Measurements from ENCODE around the gene ATP5F1D. TPM values are rescaled to one million over a fixed set of nuclear protein-coding genes. Genes with fewer than 3 reads are reported as not detected.

ATP5F1D gene
- total RNA-seq, 1 donor from 2014 or later, result 110 TPM

DNA sequence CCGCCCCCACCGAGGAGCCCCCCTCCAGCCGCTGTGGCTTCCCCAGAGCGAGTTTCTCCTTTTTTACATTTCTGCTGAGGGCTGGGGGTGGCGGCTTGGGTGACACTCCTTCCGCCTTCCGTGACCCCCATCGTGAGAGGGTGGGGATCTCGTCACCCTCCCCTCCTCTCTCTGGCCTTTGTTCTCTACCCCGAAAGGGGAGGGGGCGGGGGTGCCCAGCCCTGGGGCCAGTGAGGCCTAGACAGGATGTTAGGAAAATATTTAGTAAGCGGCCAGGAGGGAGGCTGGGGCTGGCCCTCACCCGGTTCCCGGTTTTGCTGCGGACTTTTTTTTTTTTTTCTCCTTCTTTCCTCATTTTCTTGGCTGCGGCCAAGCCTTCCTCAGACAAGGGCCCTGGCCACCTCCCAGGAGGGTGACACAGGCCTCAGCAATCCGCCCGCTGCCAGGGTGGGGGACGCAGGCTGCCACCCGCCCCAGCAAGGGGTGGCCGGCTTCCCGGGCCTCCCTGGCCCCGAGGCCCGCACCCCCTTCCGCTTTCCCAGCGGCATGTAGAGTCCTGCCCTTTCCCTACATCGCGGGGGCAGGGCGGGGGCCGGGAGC, 10.8 kb downstream of the ATP5F1D start:
- Mint-ChIP-seq H3K27ac (ENCODE audit: unreplicated experiment) (peak overlapping the region; percentile 92), H3K4me1 (ENCODE audit: low read depth) (peaks cover 36% of the 10 kb centered on the region), H3K4me3 (ENCODE audit: unreplicated experiment) (peak overlapping the region; percentile 90), H3K27me3 (ENCODE audit: low read depth) (no peaks in the 10 kb centered on the region), H3K9me3 (ENCODE audit: low read depth) (no peaks in the 10 kb centered on the region), H3K36me3 (ENCODE audit: low read depth) (peaks cover 23% of the 10 kb centered on the region)
- no peak for DNase-seq (ENCODE audit: low spot score)
- TF ChIP-seq, protein P1, sequence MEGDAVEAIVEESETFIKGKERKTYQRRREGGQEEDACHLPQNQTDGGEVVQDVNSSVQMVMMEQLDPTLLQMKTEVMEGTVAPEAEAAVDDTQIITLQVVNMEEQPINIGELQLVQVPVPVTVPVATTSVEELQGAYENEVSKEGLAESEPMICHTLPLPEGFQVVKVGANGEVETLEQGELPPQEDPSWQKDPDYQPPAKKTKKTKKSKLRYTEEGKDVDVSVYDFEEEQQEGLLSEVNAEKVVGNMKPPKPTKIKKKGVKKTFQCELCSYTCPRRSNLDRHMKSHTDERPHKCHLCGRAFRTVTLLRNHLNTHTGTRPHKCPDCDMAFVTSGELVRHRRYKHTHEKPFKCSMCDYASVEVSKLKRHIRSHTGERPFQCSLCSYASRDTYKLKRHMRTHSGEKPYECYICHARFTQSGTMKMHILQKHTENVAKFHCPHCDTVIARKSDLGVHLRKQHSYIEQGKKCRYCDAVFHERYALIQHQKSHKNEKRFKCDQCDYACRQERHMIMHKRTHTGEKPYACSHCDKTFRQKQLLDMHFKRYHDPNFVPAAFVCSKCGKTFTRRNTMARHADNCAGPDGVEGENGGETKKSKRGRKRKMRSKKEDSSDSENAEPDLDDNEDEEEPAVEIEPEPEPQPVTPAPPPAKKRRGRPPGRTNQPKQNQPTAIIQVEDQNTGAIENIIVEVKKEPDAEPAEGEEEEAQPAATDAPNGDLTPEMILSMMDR (IDR thresholded peaks at IDR 0.05), result no peak

- Mint-ChIP-seq H3K4me3 (ENCODE audit: unreplicated experiment) (peak overlapping the region; percentile 90), H3K36me3 (ENCODE audit: low read depth) (peaks cover 28% of the 10 kb centered on the region), H3K27ac (ENCODE audit: unreplicated experiment) (peak overlapping the region; percentile 89), H3K9me3 (ENCODE audit: low read depth) (no peaks in the 10 kb centered on the region), H3K4me1 (ENCODE audit: low read depth) (peaks cover 43% of the 10 kb centered on the region), H3K27me3 (ENCODE audit: low read depth) (no peaks in the 10 kb centered on the region)
- no peak for DNase-seq (ENCODE audit: low spot score)
- TF ChIP-seq, protein P1 (IDR thresholded peaks at IDR 0.05), result peak; percentile 54
These were observed 11.4 kb downstream of the ATP5F1D start for GRCh38 chr19:1252821-1253513.

- no peaks in the 10 kb centered on the region for H3K27me3 Mint-ChIP-seq (ENCODE audit: low read depth)
- peak overlapping the region; percentile 89 for H3K27ac Mint-ChIP-seq (ENCODE audit: unreplicated experiment)
- TF ChIP-seq, protein P1 (IDR thresholded peaks at IDR 0.05), result no peak
- H3K4me3 Mint-ChIP-seq (ENCODE audit: unreplicated experiment), result peak overlapping the region; percentile 66
- H3K4me1 Mint-ChIP-seq (ENCODE audit: low read depth), result peaks cover 49% of the 10 kb centered on the region
- H3K36me3 Mint-ChIP-seq (ENCODE audit: low read depth), result peaks cover 28% of the 10 kb centered on the region
- H3K9me3 Mint-ChIP-seq (ENCODE audit: low read depth), result no peaks in the 10 kb centered on the region
- DNase-seq (ENCODE audit: low spot score), result no peak
These were observed 12.0 kb downstream of the ATP5F1D start for GRCh38 chr19:1253514-1254080.

- no peak overlapping the region for H3K27ac Mint-ChIP-seq (ENCODE audit: unreplicated experiment)
- DNase-seq (ENCODE audit: low spot score), result no peak
- peaks cover 54% of the 10 kb centered on the region for H3K4me1 Mint-ChIP-seq (ENCODE audit: low read depth)
- H3K9me3 Mint-ChIP-seq (ENCODE audit: low read depth), result no peaks in the 10 kb centered on the region
- no peaks in the 10 kb centered on the region for H3K27me3 Mint-ChIP-seq (ENCODE audit: low read depth)
- TF ChIP-seq, protein P1 (IDR thresholded peaks at IDR 0.05), result no peak
- H3K4me3 Mint-ChIP-seq (ENCODE audit: unreplicated experiment), result no peak overlapping the region
- peaks cover 28% of the 10 kb centered on the region for H3K36me3 Mint-ChIP-seq (ENCODE audit: low read depth)
These were observed 12.6 kb downstream of the ATP5F1D start for GRCh38 chr19:1254081-1254527.

- TF ChIP-seq, protein P1 (IDR thresholded peaks at IDR 0.05), result no peak
- no peak for DNase-seq (ENCODE audit: low spot score)
- Mint-ChIP-seq H3K4me3 (ENCODE audit: unreplicated experiment) (no peak overlapping the region), H3K4me1 (ENCODE audit: low read depth) (peaks cover 60% of the 10 kb centered on the region), H3K27ac (ENCODE audit: unreplicated experiment) (peak overlapping the region; percentile 66), H3K9me3 (ENCODE audit: low read depth) (no peaks in the 10 kb centered on the region), H3K36me3 (ENCODE audit: low read depth) (peaks cover 28% of the 10 kb centered on the region), H3K27me3 (ENCODE audit: low read depth) (no peaks in the 10 kb centered on the region)
These were observed 13.1 kb downstream of the ATP5F1D start for GRCh38 chr19:1254530-1255185.
